ENCODE measurements around the gene EPHA8.

Gene EPHA8

GRCh38 chr1:22520871-22521270 lies 42.4 kb upstream of the EPHA8 start:
- H3K27ac ChIP-seq (ENCODE audit: low read length, poor library complexity, severe bottlenecking) = no peak overlapping the region
- no peaks in the 10 kb centered on the region for H3K79me1 ChIP-seq (replicated peaks; ENCODE audit: low read length, poor library complexity, severe bottlenecking)
- no peak overlapping the region for H3K9ac ChIP-seq (ENCODE audit: low read length)
- H3K14ac ChIP-seq (ENCODE audit: low read length in 2 of 2) = no peak overlapping the region
- H4K8ac ChIP-seq (ENCODE audit: low read length) = no peak overlapping the region
- H2AFZ ChIP-seq (ENCODE audit: low read depth, low read length) = no peak overlapping the region
- no peak overlapping the region for H3K4me3 ChIP-seq (ENCODE audit: insufficient read depth in 1 of 2, low read depth in 1 of 2, low read length in 2 of 2)
- H3K18ac ChIP-seq (ENCODE audit: low read depth in 1 of 2, low read length in 2 of 2) = no peak overlapping the region
- no peaks in the 10 kb centered on the region for H3K27me3 ChIP-seq (ENCODE audit: control insufficient read depth in 1 of 2, insufficient read depth in 1 of 2, low read length in 2 of 2)
- no peak overlapping the region for H2BK15ac ChIP-seq (ENCODE audit: low read depth, poor library complexity, severe bottlenecking)
- 93% methylated on average over 8 of the region's 9 CpGs for WGBS
- no peak overlapping the region for H2AK5ac ChIP-seq (ENCODE audit: low read length, severe bottlenecking)
- peaks cover 5% of the 10 kb centered on the region for H3K4me1 ChIP-seq (ENCODE audit: control insufficient read depth, insufficient read depth, low read depth, low read length)
- H2BK120ac ChIP-seq (ENCODE audit: low read depth, low read length) = no peak overlapping the region
- DNase-seq = no peak
- H2BK12ac ChIP-seq (ENCODE audit: low read length in 2 of 2) = no peak overlapping the region
- no peak overlapping the region for H3K4ac ChIP-seq (ENCODE audit: low read depth in 1 of 2, low read length in 2 of 2)
- no peak overlapping the region for H2BK5ac ChIP-seq (ENCODE audit: low read depth, low read length, poor library complexity, severe bottlenecking)
- H3K4me2 ChIP-seq (ENCODE audit: low read length, poor library complexity, severe bottlenecking) = no peak overlapping the region
- no peak overlapping the region for H4K91ac ChIP-seq (ENCODE audit: low read length)
- peaks cover 57 to 91% of the 10 kb centered on the region in 2 experiments for H3K36me3 ChIP-seq (ENCODE audit: control insufficient read depth in 1 of 2, insufficient read depth in 2 of 2, low read depth in 1 of 2, low read length in 2 of 2)
- H3K9me3 ChIP-seq (ENCODE audit: control insufficient read depth, low read length) = no peaks in the 10 kb centered on the region
- no peak overlapping the region for H3K23ac ChIP-seq (ENCODE audit: low read length in 2 of 2)

- Histone ChIP-seq H2BK5ac (ENCODE audit: low read depth, low read length, poor library complexity, severe bottlenecking) (no peak overlapping the region), H3K23ac (ENCODE audit: low read length in 2 of 2) (no peak overlapping the region), H3K27me3 (ENCODE audit: control insufficient read depth in 1 of 2, insufficient read depth in 1 of 2, low read length in 2 of 2) (no peaks in the 10 kb centered on the region), H3K4ac (ENCODE audit: low read depth in 1 of 2, low read length in 2 of 2) (peak overlapping the region in 1 of 2 experiments; percentile 2), H2AK5ac (ENCODE audit: low read length, severe bottlenecking) (no peak overlapping the region), H2AFZ (ENCODE audit: low read depth, low read length) (no peak overlapping the region), H2BK15ac (ENCODE audit: low read depth, poor library complexity, severe bottlenecking) (no peak overlapping the region), H3K27ac (ENCODE audit: low read length, poor library complexity, severe bottlenecking) (no peak overlapping the region), H3K36me3 (ENCODE audit: control insufficient read depth in 1 of 2, insufficient read depth in 2 of 2, low read depth in 1 of 2, low read length in 2 of 2) (peaks cover 59 to 91% of the 10 kb centered on the region in 2 experiments), H4K91ac (ENCODE audit: low read length) (no peak overlapping the region), H3K9ac (ENCODE audit: low read length) (no peak overlapping the region), H2BK12ac (ENCODE audit: low read length in 2 of 2) (no peak overlapping the region), H3K14ac (ENCODE audit: low read length in 2 of 2) (no peak overlapping the region), H3K4me1 (ENCODE audit: control insufficient read depth, insufficient read depth, low read depth, low read length) (peaks cover 5% of the 10 kb centered on the region), H2BK120ac (ENCODE audit: low read depth, low read length) (no peak overlapping the region), H3K18ac (ENCODE audit: low read depth in 1 of 2, low read length in 2 of 2) (no peak overlapping the region), H3K4me3 (ENCODE audit: insufficient read depth in 1 of 2, low read depth in 1 of 2, low read length in 2 of 2) (no peak overlapping the region), H3K9me3 (ENCODE audit: control insufficient read depth, low read length) (no peaks in the 10 kb centered on the region), H3K79me1 (replicated peaks; ENCODE audit: low read length, poor library complexity, severe bottlenecking) (no peaks in the 10 kb centered on the region), H4K8ac (ENCODE audit: low read length) (no peak overlapping the region), H3K4me2 (ENCODE audit: low read length, poor library complexity, severe bottlenecking) (no peak overlapping the region)
- WGBS = 97% methylated on average over 4 of the region's 4 CpGs
- no peak for DNase-seq
Observed at GRCh38 chr1:22521692-22522091, 41.6 kb upstream of the EPHA8 start.

GRCh38 chr1:22522221-22522743 lies 41.0 kb upstream of the EPHA8 start:
- Histone ChIP-seq H2AFZ (ENCODE audit: low read depth, low read length) (no peak overlapping the region), H2AK5ac (ENCODE audit: low read length, severe bottlenecking) (no peak overlapping the region), H3K4ac (ENCODE audit: low read depth in 1 of 2, low read length in 2 of 2) (no peak overlapping the region), H3K4me3 (ENCODE audit: insufficient read depth in 1 of 2, low read depth in 1 of 2, low read length in 2 of 2) (no peak overlapping the region), H3K23ac (ENCODE audit: low read length in 2 of 2) (no peak overlapping the region), H3K9me3 (ENCODE audit: control insufficient read depth, low read length) (no peaks in the 10 kb centered on the region), H2BK15ac (ENCODE audit: low read depth, poor library complexity, severe bottlenecking) (no peak overlapping the region), H3K14ac (ENCODE audit: low read length in 2 of 2) (no peak overlapping the region), H3K36me3 (ENCODE audit: control insufficient read depth in 1 of 2, insufficient read depth in 2 of 2, low read depth in 1 of 2, low read length in 2 of 2) (peaks cover 59 to 88% of the 10 kb centered on the region in 2 experiments), H2BK120ac (ENCODE audit: low read depth, low read length) (no peak overlapping the region), H3K27ac (ENCODE audit: low read length, poor library complexity, severe bottlenecking) (no peak overlapping the region), H3K4me1 (ENCODE audit: control insufficient read depth, insufficient read depth, low read depth, low read length) (peaks cover 3% of the 10 kb centered on the region), H2BK12ac (ENCODE audit: low read length in 2 of 2) (no peak overlapping the region), H3K18ac (ENCODE audit: low read depth in 1 of 2, low read length in 2 of 2) (no peak overlapping the region), H3K4me2 (ENCODE audit: low read length, poor library complexity, severe bottlenecking) (no peak overlapping the region), H3K79me1 (replicated peaks; ENCODE audit: low read length, poor library complexity, severe bottlenecking) (no peaks in the 10 kb centered on the region), H3K9ac (ENCODE audit: low read length) (no peak overlapping the region), H3K27me3 (ENCODE audit: control insufficient read depth in 1 of 2, insufficient read depth in 1 of 2, low read length in 2 of 2) (no peaks in the 10 kb centered on the region), H4K91ac (ENCODE audit: low read length) (no peak overlapping the region), H2BK5ac (ENCODE audit: low read depth, low read length, poor library complexity, severe bottlenecking) (no peak overlapping the region), H4K8ac (ENCODE audit: low read length) (no peak overlapping the region)
- 98% methylated on average over 3 of the region's 7 CpGs for WGBS
- DNase-seq = no peak

- no peak overlapping the region for H2BK120ac ChIP-seq (ENCODE audit: low read depth, low read length)
- no peak overlapping the region for H2BK5ac ChIP-seq (ENCODE audit: low read depth, low read length, poor library complexity, severe bottlenecking)
- no peak overlapping the region for H3K27ac ChIP-seq (ENCODE audit: low read length, poor library complexity, severe bottlenecking)
- H2AK5ac ChIP-seq (ENCODE audit: low read length, severe bottlenecking) = no peak overlapping the region
- 85% methylated on average over 5 of the region's 5 CpGs for WGBS
- H3K9ac ChIP-seq (ENCODE audit: low read length) = no peak overlapping the region
- H3K4ac ChIP-seq (ENCODE audit: low read depth in 1 of 2, low read length in 2 of 2) = no peak overlapping the region
- no peak overlapping the region for H3K4me2 ChIP-seq (ENCODE audit: low read length, poor library complexity, severe bottlenecking)
- no peaks in the 10 kb centered on the region for H3K4me1 ChIP-seq (ENCODE audit: control insufficient read depth, insufficient read depth, low read depth, low read length)
- no peak for DNase-seq
- H2BK12ac ChIP-seq (ENCODE audit: low read length in 2 of 2) = no peak overlapping the region
- no peak overlapping the region for H2BK15ac ChIP-seq (ENCODE audit: low read depth, poor library complexity, severe bottlenecking)
- H4K8ac ChIP-seq (ENCODE audit: low read length) = no peak overlapping the region
- H3K79me1 ChIP-seq (replicated peaks; ENCODE audit: low read length, poor library complexity, severe bottlenecking) = no peaks in the 10 kb centered on the region
- no peak overlapping the region for H3K23ac ChIP-seq (ENCODE audit: low read length in 2 of 2)
- peaks cover 70 to 76% of the 10 kb centered on the region in 2 experiments for H3K36me3 ChIP-seq (ENCODE audit: control insufficient read depth in 1 of 2, insufficient read depth in 2 of 2, low read depth in 1 of 2, low read length in 2 of 2)
- no peak overlapping the region for H3K4me3 ChIP-seq (ENCODE audit: insufficient read depth in 1 of 2, low read depth in 1 of 2, low read length in 2 of 2)
- no peaks in the 10 kb centered on the region for H3K9me3 ChIP-seq (ENCODE audit: control insufficient read depth, low read length)
- H4K91ac ChIP-seq (ENCODE audit: low read length) = no peak overlapping the region
- no peak overlapping the region for H3K18ac ChIP-seq (ENCODE audit: low read depth in 1 of 2, low read length in 2 of 2)
- H3K14ac ChIP-seq (ENCODE audit: low read length in 2 of 2) = no peak overlapping the region
- H3K27me3 ChIP-seq (ENCODE audit: control insufficient read depth in 1 of 2, insufficient read depth in 1 of 2, low read length in 2 of 2) = no peaks in the 10 kb centered on the region
- H2AFZ ChIP-seq (ENCODE audit: low read depth, low read length) = no peak overlapping the region
Observed at GRCh38 chr1:22524481-22524880, 38.8 kb upstream of the EPHA8 start.
